Body of pancreas (tissue), 4 donors: ENCODE measurements around the gene CHODL.

ENCODE experiments used
- CTCF ChIP-seq, 7 experiments: fragments of 450-650 bp in 4 of 7; fragments of 200-600 bp in 3 of 7; sonication (generic) in 3 of 7; IDR thresholded peaks; one replicate each; pipeline ENCODE4 v1.5.1; 2016 to 2019; ENCODE audit warnings: antibody characterized with exemption in 7 of 7
- POLR2A ChIP-seq, 3 donors: fragments of 450-650 bp; IDR thresholded peaks; one replicate each; pipeline ENCODE4 v1.6.1; 2016; ENCODE audit warnings: antibody characterized with exemption in 3 of 3, mild to moderate bottlenecking in 2 of 3

GRCh38 chr21:18265944-18266343, 21.3 kb downstream of the CHODL start:
- TF ChIP-seq CTCF (IDR thresholded peaks at IDR 0.05), result no peak
- TF ChIP-seq POLR2A (IDR thresholded peaks at IDR 0.05), result no peak
